Muscle layer of colon (tissue), 2 donors: Measurements from ENCODE around the gene NOS1.

Experiments
- H3K27ac ChIP-seq: one replicate; pipeline ENCODE4 v1.7.0; 2013; ENCODE audit warnings: low read depth, mild to moderate bottlenecking, low read length, moderate library complexity
- H3K27me3 ChIP-seq, 2 donors: one replicate each; pipeline ENCODE4 v1.7.0; 2013; ENCODE audit warnings: low read length in 2 of 2, mild to moderate bottlenecking in 2 of 2; ENCODE audit not compliant: insufficient read depth in 2 of 2, control insufficient read depth in 1 of 2
- H3K36me3 ChIP-seq: one replicate; pipeline ENCODE4 v1.7.0; 2013; ENCODE audit warnings: mild to moderate bottlenecking, low read length; ENCODE audit not compliant: insufficient read depth
- H3K4me1 ChIP-seq: one replicate; pipeline ENCODE4 v1.7.0; 2013; ENCODE audit warnings: mild to moderate bottlenecking, low read length; ENCODE audit not compliant: insufficient read depth
- H3K4me3 ChIP-seq, 2 donors: one replicate each; pipeline ENCODE4 v1.7.0; 2013; ENCODE audit warnings: low read length in 2 of 2, low read depth in 1 of 2, mild to moderate bottlenecking in 1 of 2, moderate library complexity in 1 of 2
- H3K9ac ChIP-seq: one replicate; pipeline ENCODE4 v1.7.0; 2013; ENCODE audit warnings: low read length
- H3K9me3 ChIP-seq: one replicate; pipeline ENCODE4 v1.7.0; 2013; ENCODE audit warnings: mild to moderate bottlenecking, low read length
- donor health status: abdominal sarcoma.
- donor health status: Adenocarcinoma of cecum.

The NOS1 gene

GRCh38 chr12:117168976-117169375 is 192.4 kb downstream of the NOS1 start:
- Histone ChIP-seq H3K36me3 (peaks cover 73% of the 10 kb centered on the region), H3K9ac (no peak overlapping the region), H3K9me3 (no peaks in the 10 kb centered on the region), H3K27me3 (no peaks in the 10 kb centered on the region), H3K4me3 (no peak overlapping the region), H3K27ac (no peak overlapping the region), H3K4me1 (no peaks in the 10 kb centered on the region)

DNA sequence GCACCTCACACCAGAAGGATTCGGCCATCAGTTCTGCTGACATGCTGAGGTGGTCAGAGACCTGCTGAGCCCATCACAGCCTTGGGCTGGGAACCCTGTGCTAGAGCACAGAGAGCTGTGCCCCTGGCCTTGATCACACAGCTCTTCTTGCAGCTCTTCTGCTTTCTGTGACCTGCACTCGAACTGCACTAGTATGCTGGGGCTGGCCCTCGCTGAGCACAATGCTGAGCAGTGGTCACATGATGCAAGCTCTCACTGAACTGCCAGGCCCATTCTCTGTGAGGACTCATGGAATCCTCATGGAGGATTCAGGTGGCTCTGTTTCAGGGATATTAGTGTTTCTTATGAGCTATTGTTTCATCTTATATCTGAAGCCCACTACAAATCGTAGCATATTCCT is 193.7 kb downstream of the NOS1 start:
- Histone ChIP-seq H3K36me3 (peaks cover 72% of the 10 kb centered on the region), H3K9ac (no peak overlapping the region), H3K4me3 (no peak overlapping the region), H3K27me3 (no peaks in the 10 kb centered on the region), H3K9me3 (no peaks in the 10 kb centered on the region), H3K27ac (no peak overlapping the region), H3K4me1 (no peaks in the 10 kb centered on the region)

DNA sequence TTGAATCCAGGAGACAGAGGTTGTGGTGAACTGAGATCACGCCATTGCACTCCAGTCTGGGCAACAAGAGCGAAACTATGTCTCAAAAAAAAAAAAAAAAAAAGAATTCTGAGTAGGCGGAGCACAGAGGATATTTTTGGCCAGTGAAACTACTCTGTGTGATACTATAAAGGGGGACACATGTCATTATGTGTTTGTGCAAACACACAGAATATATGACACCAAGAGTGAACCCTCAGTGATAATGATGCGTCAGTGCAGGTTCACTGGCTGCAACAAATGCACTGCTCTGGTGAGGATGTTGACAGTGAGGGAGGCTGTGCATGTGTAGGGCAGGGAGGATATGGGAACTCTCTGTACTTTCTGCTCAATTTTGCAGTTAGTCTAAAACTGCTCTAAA is 195.3 kb downstream of the NOS1 start:
- Histone ChIP-seq H3K9me3 (no peaks in the 10 kb centered on the region), H3K27ac (no peak overlapping the region), H3K4me3 (no peak overlapping the region), H3K36me3 (peaks cover 76% of the 10 kb centered on the region), H3K9ac (no peak overlapping the region), H3K4me1 (no peaks in the 10 kb centered on the region), H3K27me3 (no peaks in the 10 kb centered on the region)

DNA sequence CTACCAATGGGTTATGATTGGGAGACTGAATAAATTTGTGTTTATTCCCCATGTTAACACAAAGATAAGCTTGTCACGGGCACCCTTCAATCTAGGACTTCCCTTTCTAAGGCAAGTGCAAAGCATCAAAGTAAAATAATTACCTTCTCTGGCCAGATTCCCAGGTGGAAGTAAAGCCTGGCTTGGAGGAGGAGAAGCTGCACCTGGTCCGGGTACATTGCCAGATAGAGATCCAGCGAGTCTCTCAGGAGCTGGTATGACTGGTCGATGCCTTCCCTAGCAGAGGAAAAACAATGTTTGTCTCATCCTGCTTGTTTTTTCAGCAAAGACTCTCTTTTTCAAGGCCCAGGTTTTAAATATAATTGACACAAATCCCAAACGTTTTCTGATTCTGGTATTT is 196.1 kb downstream of the NOS1 start:
- H3K9me3 ChIP-seq, result no peaks in the 10 kb centered on the region
- H3K4me1 ChIP-seq, result no peaks in the 10 kb centered on the region
- no peak overlapping the region for H3K9ac ChIP-seq
- no peak overlapping the region for H3K4me3 ChIP-seq
- H3K27me3 ChIP-seq, result no peaks in the 10 kb centered on the region
- no peak overlapping the region for H3K27ac ChIP-seq
- H3K36me3 ChIP-seq, result peaks cover 76% of the 10 kb centered on the region

DNA sequence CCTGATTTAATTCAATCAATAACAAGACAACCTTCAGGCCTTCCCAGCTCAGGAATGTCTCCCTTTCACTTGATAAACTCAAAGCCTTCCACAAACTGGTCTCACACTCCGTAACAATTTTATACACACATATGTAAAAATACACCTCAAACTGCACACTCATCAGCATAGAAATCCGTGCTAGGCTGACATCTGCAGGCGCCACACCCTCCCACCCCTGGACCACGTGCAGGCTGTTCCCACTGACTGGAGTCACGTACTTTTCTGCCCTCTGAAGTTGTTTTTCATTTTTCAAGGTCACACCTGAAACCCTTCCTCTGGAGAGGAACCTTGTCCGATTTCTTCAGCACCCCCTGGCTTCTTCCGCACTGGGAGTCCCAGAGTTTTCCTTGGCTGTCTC is 198.8 kb downstream of the NOS1 start:
- no peaks in the 10 kb centered on the region for H3K9me3 ChIP-seq
- no peaks in the 10 kb centered on the region for H3K27me3 ChIP-seq
- no peak overlapping the region for H3K9ac ChIP-seq
- no peak overlapping the region for H3K4me3 ChIP-seq
- H3K27ac ChIP-seq, result no peak overlapping the region
- H3K4me1 ChIP-seq, result no peaks in the 10 kb centered on the region
- H3K36me3 ChIP-seq, result peaks cover 93% of the 10 kb centered on the region

DNA sequence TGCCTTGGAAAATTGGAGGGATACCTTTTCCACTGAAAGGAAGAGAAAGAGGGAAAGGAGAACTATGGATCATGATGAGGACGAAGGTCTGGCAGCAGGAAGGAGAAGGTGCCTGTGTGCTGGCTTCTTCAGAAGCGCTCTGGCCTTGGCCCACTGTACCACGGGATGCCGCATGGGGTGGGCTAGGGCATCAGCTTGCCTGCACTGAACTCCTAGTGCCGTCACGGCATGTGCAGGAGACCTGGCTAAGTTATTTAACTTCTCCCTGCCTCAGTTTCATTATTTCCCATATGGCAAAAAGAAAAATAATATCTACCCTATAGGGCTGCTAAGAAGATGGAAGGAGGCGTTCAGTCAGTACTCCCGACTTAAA is 199.3 kb downstream of the NOS1 start:
- no peak overlapping the region for H3K9ac ChIP-seq
- H3K9me3 ChIP-seq, result no peaks in the 10 kb centered on the region
- no peak overlapping the region for H3K27ac ChIP-seq
- peaks cover 95% of the 10 kb centered on the region for H3K36me3 ChIP-seq
- H3K27me3 ChIP-seq, result no peaks in the 10 kb centered on the region
- H3K4me3 ChIP-seq, result no peak overlapping the region
- H3K4me1 ChIP-seq, result no peaks in the 10 kb centered on the region

DNA sequence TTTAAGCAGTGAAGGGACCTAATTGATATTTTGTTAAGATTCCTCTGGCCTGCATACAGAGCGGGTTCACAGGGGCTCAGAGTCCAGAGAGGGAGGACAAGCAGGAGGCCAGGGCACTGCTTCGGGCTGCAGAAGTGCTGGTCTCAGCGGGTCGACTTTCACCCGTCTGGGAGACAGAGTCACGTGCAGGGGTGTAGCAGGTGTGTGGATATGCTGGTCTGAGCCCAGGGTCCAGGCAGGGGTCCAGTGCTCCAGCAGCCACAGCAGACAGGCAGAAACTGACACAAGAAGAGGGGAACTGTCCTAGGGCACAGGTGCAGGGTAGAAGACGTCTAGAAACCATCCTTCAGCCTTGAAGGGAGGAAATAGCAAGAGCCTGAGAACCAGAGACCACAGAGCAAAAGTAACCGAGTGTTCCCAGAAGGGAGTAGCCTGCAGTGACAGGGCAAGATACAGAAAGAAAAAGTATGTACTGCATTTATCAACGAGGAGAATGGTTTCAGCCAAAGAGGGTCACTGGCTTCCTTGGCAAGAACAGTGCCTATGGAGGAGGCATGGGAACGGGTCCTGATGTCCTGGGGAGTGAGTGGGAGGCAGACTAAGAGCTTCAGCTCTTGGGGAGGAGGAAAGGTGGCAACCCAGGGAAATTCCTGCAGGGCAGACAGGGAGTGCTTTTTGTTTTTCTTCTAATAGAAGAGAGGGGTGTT is 199.8 kb downstream of the NOS1 start:
- Histone ChIP-seq H3K9ac (no peak overlapping the region), H3K36me3 (peaks cover 93% of the 10 kb centered on the region), H3K4me1 (no peaks in the 10 kb centered on the region), H3K9me3 (no peaks in the 10 kb centered on the region), H3K4me3 (no peak overlapping the region), H3K27ac (no peak overlapping the region), H3K27me3 (no peaks in the 10 kb centered on the region)

GRCh38 chr12:117159674-117160073 is 201.8 kb downstream of the NOS1 start:
- Histone ChIP-seq H3K9me3 (no peaks in the 10 kb centered on the region), H3K9ac (no peak overlapping the region), H3K4me1 (no peaks in the 10 kb centered on the region), H3K36me3 (peaks cover 90% of the 10 kb centered on the region), H3K27ac (no peak overlapping the region), H3K4me3 (no peak overlapping the region), H3K27me3 (no peaks in the 10 kb centered on the region)

- H3K27me3 ChIP-seq, result no peaks in the 10 kb centered on the region
- no peak overlapping the region for H3K4me3 ChIP-seq
- no peaks in the 10 kb centered on the region for H3K9me3 ChIP-seq
- no peak overlapping the region for H3K27ac ChIP-seq
- H3K9ac ChIP-seq, result no peak overlapping the region
- peaks cover 91% of the 10 kb centered on the region for H3K36me3 ChIP-seq
- no peaks in the 10 kb centered on the region for H3K4me1 ChIP-seq
Observed at GRCh38 chr12:117158911-117159553, 202.4 kb downstream of the NOS1 start.
